Iris pigment epithelial cell (primary cell): ENCODE measurements around the gene CYBRD1.
"Not testable (repeated sequence)": the region's sequence is repeated elsewhere in the genome, so short reads cannot be mapped to it uniquely, and the experiment has no call there.

ENCODE experiments used
- DNase-seq: peaks from one replicate; pipeline ENCODE4 v3.0.0-alpha.2; 2011; ENCODE audit warnings: low read depth

CYBRD1 gene

GRCh38 chr2:171522052-171522787 lies at the start of gene CYBRD1:
Gene CYBRD1 (plus strand): TSS chr2:171522474. CDS start chr2:171522546, 72 bp downstream.
- DNase-seq, result peak; percentile 90

GRCh38 chr2:171475979-171476378 lies 46.3 kb upstream of the CYBRD1 start:
- DNase-seq, result no peak

GRCh38 chr2:171478345-171478744 lies 43.9 kb upstream of the CYBRD1 start:
- peak; percentile 71 for DNase-seq

GRCh38 chr2:171479154-171479814 lies 43.0 kb upstream of the CYBRD1 start:
- peak; percentile 12 for DNase-seq

GRCh38 chr2:171480908-171481307 lies 41.4 kb upstream of the CYBRD1 start:
- DNase-seq, result no peak

- DNase-seq, result peak; percentile 20
Observed at GRCh38 chr2:171482308-171482707, 40.0 kb upstream of the CYBRD1 start.

- DNase-seq, result peak; percentile 23
Observed at GRCh38 chr2:171482877-171483276, 39.4 kb upstream of the CYBRD1 start.

- no peak for DNase-seq
Observed at GRCh38 chr2:171483793-171484192, 38.5 kb upstream of the CYBRD1 start.

GRCh38 chr2:171485116-171485515 lies 37.2 kb upstream of the CYBRD1 start:
- peak; percentile 15 for DNase-seq

GRCh38 chr2:171487201-171487600 lies 35.1 kb upstream of the CYBRD1 start:
- DNase-seq, result no peak

GRCh38 chr2:171487803-171488259 lies 34.4 kb upstream of the CYBRD1 start:
- no peak for DNase-seq

- DNase-seq, result no peak
Observed at GRCh38 chr2:171490577-171490976, 31.7 kb upstream of the CYBRD1 start.

GRCh38 chr2:171491292-171491691 lies 31.0 kb upstream of the CYBRD1 start:
- no peak for DNase-seq

GRCh38 chr2:171492664-171493063 lies 29.6 kb upstream of the CYBRD1 start:
- no peak for DNase-seq

GRCh38 chr2:171497664-171498063 lies 24.6 kb upstream of the CYBRD1 start:
- not testable (repeated sequence) for DNase-seq

- DNase-seq, result peak; percentile 40
Observed at GRCh38 chr2:171505374-171505773, 16.9 kb upstream of the CYBRD1 start.

GRCh38 chr2:171509945-171510731 lies 12.1 kb upstream of the CYBRD1 start:
- no peak for DNase-seq

GRCh38 chr2:171512014-171512413 lies 10.3 kb upstream of the CYBRD1 start:
- DNase-seq, result no peak

- no peak for DNase-seq
Observed at GRCh38 chr2:171512683-171513195, 9.5 kb upstream of the CYBRD1 start.

GRCh38 chr2:171513719-171514160 lies 8.5 kb upstream of the CYBRD1 start:
- no peak for DNase-seq

- no peak for DNase-seq
Observed at GRCh38 chr2:171514908-171515582, 7.2 kb upstream of the CYBRD1 start.
